Lower leg skin (tissue), 4 donors: ENCODE measurements around the gene GPATCH1. TPM values are rescaled to one million over a fixed set of nuclear protein-coding genes. Genes with fewer than 3 reads are reported as not detected.
"Not testable (repeated sequence)": the region's sequence is repeated elsewhere in the genome, so short reads cannot be mapped to it uniquely, and the experiment has no call there.

Experiments
- DNase-seq, 2 donors: peaks; one replicate each; pipeline ENCODE4 v3.0.0-alpha.2; 2019; ENCODE audit warnings: low spot score in 2 of 2
- H3K4me3 ChIP-seq: fragments of 200-600 bp; sonication (generic); 2 replicates; pipeline ENCODE4 v1.5.1; 2017; ENCODE audit warnings: mild to moderate bottlenecking, low read depth; ENCODE audit not compliant: poor library complexity, severe bottlenecking
- CTCF ChIP-seq, 3 donors: fragments of 450-650 bp; IDR thresholded peaks; one replicate each; pipeline ENCODE4 v1.5.1; 2016; ENCODE audit warnings: antibody characterized with exemption in 3 of 3, mild to moderate bottlenecking in 3 of 3, moderate library complexity in 2 of 3
- POLR2A ChIP-seq, 2 donors: fragments of 450-650 bp; IDR thresholded peaks; one replicate each; pipeline ENCODE4 v1.6.1; 2016 to 2017; ENCODE audit warnings: antibody characterized with exemption in 2 of 2, mild to moderate bottlenecking in 1 of 2, moderate library complexity in 1 of 2
- WGBS, 2 donors: methylation state at CpG; one replicate each; pipeline ENCODE4 v1.1.5; 2018; 5-methylcytosine and 5-hydroxymethylcytosine counted together
- intact Hi-C: fragments of 100-400 bp; cut with DNase I; formaldehyde crosslinking; loops from one replicate; pipeline ENCODE4 v1.15.0; 2023; ENCODE audit warnings: low total_unique reads
- total RNA-seq, 4 donors: library from RNA; depleted of rRNA; stranded (reverse); fragments of >200 nt; gene quantifications; one replicate each; pipeline ENCODE4 v1.1.0, GENCODE V29; 2016

Gene GPATCH1, protein sequence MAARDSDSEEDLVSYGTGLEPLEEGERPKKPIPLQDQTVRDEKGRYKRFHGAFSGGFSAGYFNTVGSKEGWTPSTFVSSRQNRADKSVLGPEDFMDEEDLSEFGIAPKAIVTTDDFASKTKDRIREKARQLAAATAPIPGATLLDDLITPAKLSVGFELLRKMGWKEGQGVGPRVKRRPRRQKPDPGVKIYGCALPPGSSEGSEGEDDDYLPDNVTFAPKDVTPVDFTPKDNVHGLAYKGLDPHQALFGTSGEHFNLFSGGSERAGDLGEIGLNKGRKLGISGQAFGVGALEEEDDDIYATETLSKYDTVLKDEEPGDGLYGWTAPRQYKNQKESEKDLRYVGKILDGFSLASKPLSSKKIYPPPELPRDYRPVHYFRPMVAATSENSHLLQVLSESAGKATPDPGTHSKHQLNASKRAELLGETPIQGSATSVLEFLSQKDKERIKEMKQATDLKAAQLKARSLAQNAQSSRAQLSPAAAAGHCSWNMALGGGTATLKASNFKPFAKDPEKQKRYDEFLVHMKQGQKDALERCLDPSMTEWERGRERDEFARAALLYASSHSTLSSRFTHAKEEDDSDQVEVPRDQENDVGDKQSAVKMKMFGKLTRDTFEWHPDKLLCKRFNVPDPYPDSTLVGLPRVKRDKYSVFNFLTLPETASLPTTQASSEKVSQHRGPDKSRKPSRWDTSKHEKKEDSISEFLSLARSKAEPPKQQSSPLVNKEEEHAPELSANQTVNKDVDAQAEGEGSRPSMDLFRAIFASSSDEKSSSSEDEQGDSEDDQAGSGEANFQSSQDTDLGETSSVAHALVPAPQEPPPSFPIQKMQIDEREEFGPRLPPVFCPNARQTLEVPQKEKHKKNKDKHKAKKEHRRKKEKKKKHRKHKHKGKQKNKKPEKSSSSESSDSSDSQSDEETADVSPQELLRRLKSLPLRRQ
- 10 to 100 TPM in 1 of 4 donors, 1 to 10 TPM in 3; 7.0 to 14.6 (median 8.7) TPM for total RNA-seq

- WGBS, 2 donors: 0 to 2% methylated on average over 53 to 61 of the region's 62 CpGs
- intact Hi-C loops: no loop called here
- TF ChIP-seq CTCF (IDR thresholded peaks at IDR 0.05) (no peak), POLR2A (IDR thresholded peaks at IDR 0.05) (no peak)
- H3K4me3 ChIP-seq: peak within 1 kb of the TSS; percentile 91
- peak; percentile 83 to 97 for DNase-seq
These were observed at the start of gene GPATCH1 for GRCh38 chr19:33080761-33081681. TSS of gene GPATCH1 (plus strand) at chr19:33081181. CDS start at chr19:33081194, 13 bp downstream.

DNA sequence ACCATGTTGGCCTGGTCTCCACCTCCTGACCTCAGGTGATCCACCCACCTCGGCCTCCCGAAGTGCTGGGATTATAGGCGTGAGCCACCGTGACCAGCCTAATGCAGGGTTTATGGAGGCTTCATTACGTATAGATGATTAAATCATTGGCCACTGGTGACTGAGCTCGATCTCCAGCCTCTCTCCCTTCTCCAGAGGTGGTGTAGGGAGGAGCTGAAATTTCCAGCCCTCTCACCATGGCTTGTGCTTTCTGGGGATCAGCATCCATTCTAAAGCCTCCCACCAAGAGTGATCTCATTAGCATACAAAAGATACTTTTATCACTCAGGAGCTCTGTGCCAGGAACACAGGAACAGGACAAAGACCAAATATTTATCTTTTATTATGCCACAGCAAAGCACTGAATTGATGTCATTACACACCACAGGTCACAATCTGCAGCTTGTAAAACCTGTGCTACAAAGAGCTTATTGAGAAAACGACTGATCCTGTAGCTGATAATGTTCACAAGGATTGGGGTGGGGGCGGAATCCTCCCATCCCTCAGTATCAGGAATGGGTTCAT is 48.7 kb upstream of the GPATCH1 start:
- intact Hi-C loops: no loop called here
- TF ChIP-seq POLR2A (IDR thresholded peaks at IDR 0.05) (no peak), CTCF (IDR thresholded peaks at IDR 0.05) (no peak)
- DNase-seq: no peak
- WGBS, 2 donors: 75 to 79% methylated on average over 8 of the region's 8 CpGs
- H3K4me3 ChIP-seq: no peak overlapping the region

GRCh38 chr19:33035461-33035860 is 45.5 kb upstream of the GPATCH1 start:
- no peak for DNase-seq
- 92 to 94% methylated on average over 10 of the region's 10 CpGs for WGBS, 2 donors
- intact Hi-C loops: no loop called here
- H3K4me3 ChIP-seq: no peak overlapping the region
- TF ChIP-seq POLR2A (IDR thresholded peaks at IDR 0.05) (no peak), CTCF (IDR thresholded peaks at IDR 0.05) (no peak)

GRCh38 chr19:33036370-33037167 is 44.4 kb upstream of the GPATCH1 start:
- WGBS, 2 donors: 94 to 97% methylated on average over 17 to 38 of the region's 45 CpGs
- intact Hi-C loops, DNase-seq, H3K4me3 ChIP-seq: not testable (repeated sequence)

DNA sequence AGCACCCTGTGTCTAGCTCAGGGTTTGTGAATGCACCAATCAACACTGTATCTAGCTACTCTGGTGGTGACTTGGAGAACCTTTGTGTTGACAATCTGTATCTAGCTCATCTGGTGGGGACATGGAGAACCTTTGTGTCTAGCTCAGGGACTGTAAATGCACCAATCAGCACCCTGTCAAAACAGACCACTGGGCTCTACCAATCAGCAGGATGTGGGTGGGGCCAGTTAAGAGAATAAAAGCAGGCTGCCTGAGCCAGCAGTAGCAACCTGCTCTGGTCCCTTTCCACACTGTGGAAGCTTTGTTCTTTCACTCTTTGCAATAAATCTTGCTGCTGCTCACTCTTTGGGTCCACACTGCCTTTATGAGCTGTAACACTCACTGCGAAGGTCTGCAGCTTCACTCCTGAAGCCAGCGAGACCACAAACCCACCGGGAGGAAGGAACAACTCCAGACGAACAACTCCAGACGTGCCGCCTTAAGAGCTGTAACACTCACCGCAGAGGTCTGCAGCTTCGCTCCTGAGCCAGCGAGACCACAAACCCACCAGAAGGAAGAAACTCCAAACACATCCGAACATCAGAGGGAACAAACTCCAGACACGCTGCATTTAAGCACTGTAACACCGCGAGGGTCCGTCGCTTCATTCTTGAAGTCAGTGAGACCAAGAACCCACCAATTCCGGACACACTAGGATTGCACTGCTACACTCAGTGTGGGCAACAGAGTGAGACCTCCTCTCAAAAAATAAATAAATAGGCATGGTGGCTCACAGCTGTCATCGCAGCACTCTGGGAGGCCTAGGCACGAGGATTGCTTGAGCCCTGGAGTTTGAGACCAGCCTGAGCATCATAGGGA is 43.6 kb upstream of the GPATCH1 start:
- WGBS, 2 donors: 74 to 85% methylated on average over 18 of the region's 18 CpGs
- intact Hi-C loops, DNase-seq, H3K4me3 ChIP-seq: not testable (repeated sequence)
